ENCODE data around the gene TNFSF11.

The TNFSF11 gene, protein sequence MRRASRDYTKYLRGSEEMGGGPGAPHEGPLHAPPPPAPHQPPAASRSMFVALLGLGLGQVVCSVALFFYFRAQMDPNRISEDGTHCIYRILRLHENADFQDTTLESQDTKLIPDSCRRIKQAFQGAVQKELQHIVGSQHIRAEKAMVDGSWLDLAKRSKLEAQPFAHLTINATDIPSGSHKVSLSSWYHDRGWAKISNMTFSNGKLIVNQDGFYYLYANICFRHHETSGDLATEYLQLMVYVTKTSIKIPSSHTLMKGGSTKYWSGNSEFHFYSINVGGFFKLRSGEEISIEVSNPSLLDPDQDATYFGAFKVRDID

DNA sequence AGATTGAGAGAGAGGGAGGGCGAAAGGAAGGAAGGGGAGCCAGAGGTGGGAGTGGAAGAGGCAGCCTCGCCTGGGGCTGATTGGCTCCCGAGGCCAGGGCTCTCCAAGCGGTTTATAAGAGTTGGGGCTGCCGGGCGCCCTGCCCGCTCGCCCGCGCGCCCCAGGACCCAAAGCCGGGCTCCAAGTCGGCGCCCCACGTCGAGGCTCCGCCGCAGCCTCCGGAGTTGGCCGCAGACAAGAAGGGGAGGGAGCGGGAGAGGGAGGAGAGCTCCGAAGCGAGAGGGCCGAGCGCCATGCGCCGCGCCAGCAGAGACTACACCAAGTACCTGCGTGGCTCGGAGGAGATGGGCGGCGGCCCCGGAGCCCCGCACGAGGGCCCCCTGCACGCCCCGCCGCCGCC, at the start of gene TNFSF11:
Gene TNFSF11 (plus strand): TSS at position 142 of the 400 bp plus-strand sequence. CDS start 152 bp downstream, at position 294.
- no peak for DNase-seq (ENCODE audit: low read depth)
- TF ChIP-seq, protein P1, sequence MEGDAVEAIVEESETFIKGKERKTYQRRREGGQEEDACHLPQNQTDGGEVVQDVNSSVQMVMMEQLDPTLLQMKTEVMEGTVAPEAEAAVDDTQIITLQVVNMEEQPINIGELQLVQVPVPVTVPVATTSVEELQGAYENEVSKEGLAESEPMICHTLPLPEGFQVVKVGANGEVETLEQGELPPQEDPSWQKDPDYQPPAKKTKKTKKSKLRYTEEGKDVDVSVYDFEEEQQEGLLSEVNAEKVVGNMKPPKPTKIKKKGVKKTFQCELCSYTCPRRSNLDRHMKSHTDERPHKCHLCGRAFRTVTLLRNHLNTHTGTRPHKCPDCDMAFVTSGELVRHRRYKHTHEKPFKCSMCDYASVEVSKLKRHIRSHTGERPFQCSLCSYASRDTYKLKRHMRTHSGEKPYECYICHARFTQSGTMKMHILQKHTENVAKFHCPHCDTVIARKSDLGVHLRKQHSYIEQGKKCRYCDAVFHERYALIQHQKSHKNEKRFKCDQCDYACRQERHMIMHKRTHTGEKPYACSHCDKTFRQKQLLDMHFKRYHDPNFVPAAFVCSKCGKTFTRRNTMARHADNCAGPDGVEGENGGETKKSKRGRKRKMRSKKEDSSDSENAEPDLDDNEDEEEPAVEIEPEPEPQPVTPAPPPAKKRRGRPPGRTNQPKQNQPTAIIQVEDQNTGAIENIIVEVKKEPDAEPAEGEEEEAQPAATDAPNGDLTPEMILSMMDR (IDR thresholded peaks at IDR 0.05; ENCODE audit: insufficient read depth, low read depth, low read length, missing control alignments) = no peak

DNA sequence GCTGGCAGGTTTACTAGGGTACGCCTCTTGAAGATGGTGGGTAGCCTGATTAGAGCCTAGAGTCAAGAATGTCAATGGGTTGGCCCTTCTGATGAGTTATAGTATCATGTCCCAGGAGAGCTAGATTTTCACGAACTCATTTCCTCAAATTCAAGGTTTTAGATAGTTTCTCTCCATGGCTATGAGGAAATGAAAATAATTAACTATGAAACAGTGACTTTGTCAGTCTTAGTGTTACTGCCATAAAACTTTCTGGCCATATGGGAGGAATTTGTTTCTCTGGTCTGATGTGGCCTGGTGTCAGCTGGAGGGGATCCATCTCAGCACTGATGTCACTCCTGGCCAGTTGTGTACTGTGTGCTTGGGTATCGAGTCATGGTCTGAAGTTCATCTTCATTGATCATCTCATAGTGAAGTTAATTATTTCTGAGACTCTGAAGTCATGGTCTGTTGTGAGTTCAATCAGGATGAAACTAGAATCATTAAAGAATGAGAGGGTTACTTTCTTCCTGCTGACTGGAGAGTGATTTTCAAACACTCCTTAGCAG, 49.4 kb upstream of the TNFSF11 start:
- TF ChIP-seq, protein P1 (IDR thresholded peaks at IDR 0.05; ENCODE audit: insufficient read depth, low read depth, low read length, missing control alignments) = no peak
- no peak overlapping the region for H3K4me3 ChIP-seq (ENCODE audit: low read depth, low read length)
- no peak for DNase-seq (ENCODE audit: low read depth)

More for the DNA sequence above, at the start of gene TNFSF11:
- peak within 1 kb of the TSS; percentile 62 for H3K4me3 ChIP-seq (ENCODE audit: low read depth, low read length)

DNA sequence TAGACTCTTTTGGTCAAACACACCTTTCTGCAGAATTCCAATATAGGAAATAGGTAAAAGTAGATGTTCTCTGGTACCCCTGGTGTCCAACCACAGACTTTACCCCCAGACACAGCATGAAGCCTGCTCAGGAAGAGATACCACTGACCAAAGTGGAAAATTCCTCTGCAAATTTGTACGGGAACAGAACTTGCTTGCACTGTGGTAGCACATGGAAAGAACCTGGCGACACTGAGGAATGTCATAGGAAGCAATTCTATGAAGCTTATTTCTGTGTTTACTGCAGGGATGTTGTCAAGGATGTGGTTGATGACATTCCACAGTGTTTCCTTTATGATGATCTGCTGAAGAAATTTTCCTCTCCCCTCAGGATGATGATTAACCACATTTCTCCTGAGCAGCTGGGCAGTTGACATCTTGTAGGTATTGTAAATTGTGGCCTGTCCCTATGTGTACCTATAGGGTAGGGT, 48.9 kb upstream of the TNFSF11 start:
- no peak overlapping the region for H3K4me3 ChIP-seq (ENCODE audit: low read depth, low read length)
- TF ChIP-seq, protein P1 (IDR thresholded peaks at IDR 0.05; ENCODE audit: insufficient read depth, low read depth, low read length, missing control alignments) = no peak
- DNase-seq (ENCODE audit: low read depth) = no peak

DNA sequence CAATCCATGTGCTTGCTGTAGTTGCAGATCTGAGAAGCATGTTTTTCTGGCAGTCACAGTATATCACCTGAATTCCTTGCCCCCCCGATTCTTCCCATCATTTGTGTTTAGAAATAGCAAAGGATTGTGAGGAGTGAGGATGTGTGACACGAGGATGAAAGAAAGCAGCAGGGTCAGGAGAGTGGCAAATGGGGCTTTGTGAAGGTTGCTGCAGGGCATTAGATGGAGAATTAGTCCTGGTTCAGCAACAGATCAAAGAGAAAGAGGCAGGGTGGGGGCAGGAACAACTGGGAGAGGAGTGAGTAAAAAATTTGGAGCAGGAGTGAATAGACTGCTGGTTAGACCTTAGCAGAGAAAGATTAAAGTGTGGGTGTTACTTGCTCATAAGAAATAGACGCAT, 47.7 kb upstream of the TNFSF11 start:
- no peak for DNase-seq (ENCODE audit: low read depth)
- no peak overlapping the region for H3K4me3 ChIP-seq (ENCODE audit: low read depth, low read length)
- TF ChIP-seq, protein P1 (IDR thresholded peaks at IDR 0.05; ENCODE audit: insufficient read depth, low read depth, low read length, missing control alignments) = no peak

DNA sequence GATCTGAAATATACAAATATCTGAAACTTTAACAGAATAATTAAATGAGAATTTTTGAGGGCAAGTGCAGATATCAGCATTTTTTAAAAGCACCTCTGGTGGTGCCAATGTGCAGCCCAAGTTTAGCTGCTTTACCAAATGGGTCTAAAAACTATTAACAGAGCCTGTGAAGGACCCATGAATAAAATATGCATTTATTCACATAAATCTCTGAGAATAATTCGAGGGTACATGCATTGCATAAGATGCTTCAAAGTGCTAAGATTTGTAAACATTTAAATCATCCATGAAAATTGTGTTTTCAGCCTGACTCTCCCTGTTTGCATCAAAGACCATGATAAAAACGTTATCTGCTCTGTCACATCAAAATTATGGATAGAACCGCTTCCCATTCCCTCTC, 47.1 kb upstream of the TNFSF11 start:
- no peak for DNase-seq (ENCODE audit: low read depth)
- TF ChIP-seq, protein P1 (IDR thresholded peaks at IDR 0.05; ENCODE audit: insufficient read depth, low read depth, low read length, missing control alignments) = no peak

DNA sequence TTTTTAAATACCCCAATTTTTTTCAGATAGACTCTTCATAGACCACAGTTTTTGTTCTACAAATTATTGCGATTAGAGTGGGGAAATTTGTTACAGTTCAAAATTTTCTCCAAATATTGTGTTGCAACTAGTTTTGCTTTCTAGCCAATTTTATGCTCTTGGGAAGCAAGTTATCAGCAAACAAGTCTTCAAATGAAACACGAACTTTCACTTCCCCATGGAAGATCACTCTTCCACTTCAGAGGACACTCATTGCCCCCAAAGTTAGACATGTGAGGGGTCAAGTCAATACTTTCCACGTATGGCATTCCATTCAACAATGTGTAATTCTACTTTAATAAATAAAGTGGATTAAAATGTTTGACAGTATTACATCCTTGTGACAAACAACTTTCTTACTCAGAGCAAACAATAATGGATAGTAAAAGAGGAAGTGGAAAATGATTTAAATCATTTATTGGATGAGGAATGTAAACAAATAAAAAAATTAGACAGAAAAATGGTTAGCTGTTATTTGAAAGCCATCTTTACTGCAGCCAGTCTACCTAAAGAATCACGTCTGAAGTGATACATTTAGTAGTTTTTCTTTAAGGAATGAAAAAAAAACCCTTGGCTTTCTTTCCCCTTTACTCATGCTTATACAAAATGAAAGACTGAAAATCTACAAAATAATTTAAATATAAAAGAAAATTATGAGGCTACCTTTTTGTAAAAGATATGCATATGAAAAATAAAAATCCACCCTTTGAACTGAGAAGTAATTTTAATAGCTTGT, 41.2 kb upstream of the TNFSF11 start:
- peak; percentile 63 for DNase-seq (ENCODE audit: low read depth)
- TF ChIP-seq, protein P1 (IDR thresholded peaks at IDR 0.05; ENCODE audit: insufficient read depth, low read depth, low read length, missing control alignments) = no peak
- H3K4me3 ChIP-seq (ENCODE audit: low read depth, low read length) = no peak overlapping the region

More for the DNA sequence above, 47.1 kb upstream of the TNFSF11 start:
- H3K4me3 ChIP-seq (ENCODE audit: low read depth, low read length) = no peak overlapping the region
